ENCODE data around the gene EXPH5. TPM values are rescaled to one million over a fixed set of nuclear protein-coding genes. Genes with fewer than 3 reads are reported as not detected.

EXPH5 gene
- total RNA-seq, 1 donor = 0.72 TPM

DNA sequence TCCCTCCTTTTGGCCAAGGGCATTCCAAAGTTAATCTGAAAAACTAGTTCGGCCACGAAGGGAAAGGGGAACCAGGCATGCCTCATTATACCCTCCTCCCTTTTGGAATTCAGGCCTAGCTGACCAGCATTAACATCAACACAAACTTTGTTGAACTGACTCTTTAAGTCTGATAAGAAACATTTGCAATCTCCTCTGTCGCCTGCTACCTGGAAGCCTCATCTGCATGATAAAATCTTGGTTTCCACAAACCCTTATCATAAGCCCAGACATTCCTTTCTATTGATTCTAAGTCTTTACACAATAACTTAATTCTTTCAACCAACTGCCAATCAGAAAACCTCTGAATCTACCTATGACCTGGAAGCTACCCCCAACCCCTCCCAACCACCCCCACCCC lies 106.7 kb downstream of the EXPH5 start:
- H3K4me3 ChIP-seq (ENCODE audit: low read depth, low read length) = no peak overlapping the region
- no peak for DNase-seq (ENCODE audit: low read depth)
- TF ChIP-seq, protein P1, sequence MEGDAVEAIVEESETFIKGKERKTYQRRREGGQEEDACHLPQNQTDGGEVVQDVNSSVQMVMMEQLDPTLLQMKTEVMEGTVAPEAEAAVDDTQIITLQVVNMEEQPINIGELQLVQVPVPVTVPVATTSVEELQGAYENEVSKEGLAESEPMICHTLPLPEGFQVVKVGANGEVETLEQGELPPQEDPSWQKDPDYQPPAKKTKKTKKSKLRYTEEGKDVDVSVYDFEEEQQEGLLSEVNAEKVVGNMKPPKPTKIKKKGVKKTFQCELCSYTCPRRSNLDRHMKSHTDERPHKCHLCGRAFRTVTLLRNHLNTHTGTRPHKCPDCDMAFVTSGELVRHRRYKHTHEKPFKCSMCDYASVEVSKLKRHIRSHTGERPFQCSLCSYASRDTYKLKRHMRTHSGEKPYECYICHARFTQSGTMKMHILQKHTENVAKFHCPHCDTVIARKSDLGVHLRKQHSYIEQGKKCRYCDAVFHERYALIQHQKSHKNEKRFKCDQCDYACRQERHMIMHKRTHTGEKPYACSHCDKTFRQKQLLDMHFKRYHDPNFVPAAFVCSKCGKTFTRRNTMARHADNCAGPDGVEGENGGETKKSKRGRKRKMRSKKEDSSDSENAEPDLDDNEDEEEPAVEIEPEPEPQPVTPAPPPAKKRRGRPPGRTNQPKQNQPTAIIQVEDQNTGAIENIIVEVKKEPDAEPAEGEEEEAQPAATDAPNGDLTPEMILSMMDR (IDR thresholded peaks at IDR 0.05; ENCODE audit: insufficient read depth, low read length) = no peak

DNA sequence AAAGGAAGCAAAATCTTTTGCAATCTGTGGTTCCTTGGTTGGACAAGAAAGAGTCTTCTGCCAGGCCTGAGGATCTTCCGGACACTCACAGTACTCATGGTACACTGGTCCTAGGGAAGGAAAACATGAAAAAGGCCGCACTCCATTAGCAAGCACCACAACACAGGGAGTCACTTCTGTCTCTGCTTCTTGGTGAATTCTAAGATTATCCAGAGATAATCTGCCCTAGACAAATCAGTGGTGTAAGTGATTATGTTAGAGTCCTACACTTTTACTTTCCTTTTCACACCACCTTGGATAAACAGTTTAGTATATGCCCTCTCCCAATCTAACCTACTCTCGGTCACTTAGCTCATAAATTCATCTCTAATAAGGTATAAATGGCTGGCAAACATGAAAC lies 107.2 kb downstream of the EXPH5 start:
- TF ChIP-seq, protein P1 (IDR thresholded peaks at IDR 0.05; ENCODE audit: insufficient read depth, low read length) = no peak
- H3K4me3 ChIP-seq (ENCODE audit: low read depth, low read length) = no peak overlapping the region
- no peak for DNase-seq (ENCODE audit: low read depth)

DNA sequence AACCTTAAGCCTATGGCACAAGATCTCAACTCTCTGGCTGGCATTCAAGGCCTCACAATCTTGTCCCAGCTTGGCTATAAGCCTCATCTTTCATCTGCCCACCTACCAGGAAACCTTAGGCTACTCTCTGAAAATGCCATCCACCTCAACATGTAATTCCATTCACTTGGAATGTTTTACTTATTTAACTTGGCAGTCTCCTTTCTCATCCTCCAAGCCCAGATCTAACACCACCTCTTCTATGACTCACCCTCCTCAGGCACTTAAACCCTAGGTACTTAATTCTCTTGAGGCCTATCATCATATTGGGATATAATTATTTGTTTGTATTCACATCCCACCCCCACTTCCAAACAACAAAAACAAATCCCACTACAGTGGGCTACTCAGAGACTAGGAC lies 110.4 kb downstream of the EXPH5 start:
- peak; percentile 31 for DNase-seq (ENCODE audit: low read depth)
- no peak overlapping the region for H3K4me3 ChIP-seq (ENCODE audit: low read depth, low read length)
- TF ChIP-seq, protein P1 (IDR thresholded peaks at IDR 0.05; ENCODE audit: insufficient read depth, low read length) = no peak

DNA sequence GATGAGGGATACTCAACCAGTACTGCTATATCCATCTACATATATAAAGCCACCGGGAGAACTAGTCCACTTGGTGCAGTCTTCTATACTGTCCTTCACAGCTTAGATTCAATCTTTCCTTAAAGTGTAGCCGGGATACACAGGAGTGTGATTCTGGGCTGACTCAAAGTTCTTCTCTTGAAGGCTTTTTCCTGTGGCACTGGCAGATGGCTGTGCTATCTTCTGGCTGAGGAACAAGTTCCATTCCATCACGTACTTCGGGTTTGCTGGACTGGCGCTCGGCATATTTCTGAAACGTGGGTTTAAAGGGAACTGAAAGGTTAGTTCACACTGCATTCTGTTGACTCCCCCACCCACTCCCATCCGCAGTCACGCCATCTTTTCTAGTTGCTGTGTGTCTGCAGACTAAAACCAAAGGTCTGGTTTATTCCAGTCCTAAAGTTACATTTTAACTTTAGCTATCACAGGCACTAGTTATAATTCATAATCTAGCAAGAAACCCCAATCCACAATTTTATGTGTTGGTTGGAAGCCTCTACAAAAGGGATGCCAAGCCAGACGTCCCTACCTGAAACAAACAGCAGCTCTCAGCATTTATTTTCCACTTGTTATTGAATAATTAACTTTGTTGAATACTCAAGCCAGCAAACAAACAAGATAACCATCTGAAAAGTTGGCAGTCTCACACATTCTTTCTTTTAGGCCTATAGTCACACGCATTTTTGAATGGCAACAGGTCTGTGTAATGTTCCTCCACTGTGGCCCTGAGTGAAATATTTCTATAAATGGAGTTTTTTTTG lies 118.7 kb downstream of the EXPH5 start:
- no peak for DNase-seq (ENCODE audit: low read depth)
- TF ChIP-seq, protein P1 (IDR thresholded peaks at IDR 0.05; ENCODE audit: insufficient read depth, low read length) = no peak
- no peak overlapping the region for H3K4me3 ChIP-seq (ENCODE audit: low read depth, low read length)

DNA sequence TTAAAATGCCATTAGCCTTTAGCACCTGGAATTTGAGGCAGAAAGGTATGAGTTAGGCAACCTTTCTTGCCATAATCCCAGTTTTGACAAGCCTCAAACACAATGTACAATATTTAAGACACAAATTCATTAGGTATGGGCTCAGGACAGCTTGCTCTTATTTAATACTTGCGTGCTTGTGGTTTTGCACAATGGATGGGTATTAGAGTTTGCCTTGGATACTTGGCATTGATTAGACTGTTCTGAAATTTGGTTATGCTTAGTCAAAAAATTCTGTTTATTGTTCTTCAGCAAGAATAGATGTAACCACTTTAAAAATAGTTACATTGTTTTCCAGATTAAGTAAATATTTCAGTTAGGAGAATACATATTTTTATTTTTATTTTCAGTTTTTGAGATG lies 120.9 kb downstream of the EXPH5 start:
- DNase-seq (ENCODE audit: low read depth) = no peak
- H3K4me3 ChIP-seq (ENCODE audit: low read depth, low read length) = no peak overlapping the region
- TF ChIP-seq, protein P1 (IDR thresholded peaks at IDR 0.05; ENCODE audit: insufficient read depth, low read length) = no peak

DNA sequence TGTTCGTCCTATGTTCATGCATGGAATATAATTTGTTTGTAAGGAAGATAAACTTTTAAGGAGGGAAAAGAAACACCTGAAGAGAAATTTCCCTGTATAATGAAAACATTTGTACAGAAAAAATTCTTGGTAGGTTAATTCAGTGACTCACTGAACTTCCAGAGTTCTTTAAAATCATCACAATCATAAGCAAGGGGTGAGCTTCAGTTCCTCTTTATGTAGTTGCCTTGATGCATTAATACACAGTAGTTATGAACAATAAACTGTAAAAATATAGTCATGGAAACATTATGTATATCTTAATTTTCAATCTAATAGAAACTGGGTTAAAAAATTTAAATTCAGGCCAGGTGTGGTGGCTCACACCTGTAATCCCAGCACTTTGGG lies 125.1 kb downstream of the EXPH5 start:
- TF ChIP-seq, protein P1 (IDR thresholded peaks at IDR 0.05; ENCODE audit: insufficient read depth, low read length) = no peak
- H3K4me3 ChIP-seq (ENCODE audit: low read depth, low read length) = no peak overlapping the region
- DNase-seq (ENCODE audit: low read depth) = no peak
